ENCODE data around the gene COL28A1. TPM values are rescaled to one million over a fixed set of nuclear protein-coding genes. Genes with fewer than 3 reads are reported as not detected.

The COL28A1 gene
- total RNA-seq, 1 donor from 2014 or later, result 0.16 TPM

- Mint-ChIP-seq H3K4me1 (peaks cover 27% of the 10 kb centered on the region), H3K27ac (no peak overlapping the region), H3K4me3 (no peak overlapping the region), H3K9me3 (no peaks in the 10 kb centered on the region), H3K27me3 (no peaks in the 10 kb centered on the region), H3K36me3 (ENCODE audit: low read depth) (no peaks in the 10 kb centered on the region)
- ATAC-seq (ENCODE audit: low read depth), result no peak
- CTCF ChIA-PET, result interaction anchor here (1.4 kb wide), 1 partner anchor 221 kb away, joined by 3 read pairs; no protein-coding TSS in a partner anchor
- DNase-seq, result no peak
- no peak for TF ChIP-seq CTCF (IDR thresholded peaks at IDR 0.05)
- intact Hi-C loops (cut with micrococcal nuclease), result loop anchor here (5.0 kb wide), 2 partner anchors 72 to 142 kb away; partner anchors contain the start of gene C1GALT1
- POLR2A ChIA-PET, result no interaction called here
These were observed 211.8 kb downstream of the COL28A1 start for GRCh38 chr7:7323921-7324320.

GRCh38 chr7:7323352-7323751 lies 212.3 kb downstream of the COL28A1 start:
- intact Hi-C loops (cut with micrococcal nuclease), result loop anchor here (5.0 kb wide), 2 partner anchors 71 to 141 kb away; partner anchors contain the start of gene C1GALT1
- no peak for TF ChIP-seq CTCF (IDR thresholded peaks at IDR 0.05)
- ATAC-seq (ENCODE audit: low read depth), result no peak
- H3K36me3 Mint-ChIP-seq (ENCODE audit: low read depth), result no peaks in the 10 kb centered on the region
- peaks cover 27% of the 10 kb centered on the region for H3K4me1 Mint-ChIP-seq
- no peak overlapping the region for H3K27ac Mint-ChIP-seq
- ChIA-PET POLR2A (no interaction called here), CTCF (interaction anchor here (1.4 kb wide), 1 partner anchor 220 kb away, joined by 3 read pairs; no protein-coding TSS in a partner anchor)
- H3K4me3 Mint-ChIP-seq, result no peak overlapping the region
- H3K27me3 Mint-ChIP-seq, result no peaks in the 10 kb centered on the region
- no peak for DNase-seq
- H3K9me3 Mint-ChIP-seq, result no peaks in the 10 kb centered on the region

- CTCF ChIA-PET, result interaction anchor here (1.8 kb wide), 1 partner anchor 140 kb away, joined by 4 read pairs; no protein-coding TSS in a partner anchor
- ATAC-seq (ENCODE audit: low read depth) (peak; percentile 95), DNase-seq (peak; percentile 18)
- Mint-ChIP-seq H3K4me3 (no peak overlapping the region), H3K27me3 (no peaks in the 10 kb centered on the region), H3K9me3 (no peaks in the 10 kb centered on the region), H3K27ac (peak overlapping the region; percentile 33), H3K4me1 (peaks cover 27% of the 10 kb centered on the region), H3K36me3 (ENCODE audit: low read depth) (no peaks in the 10 kb centered on the region)
- POLR2A ChIA-PET, result no interaction called here
- no peak for TF ChIP-seq CTCF (IDR thresholded peaks at IDR 0.05)
- intact Hi-C loops (cut with micrococcal nuclease), result loop anchor here (5.0 kb wide), 2 partner anchors 69 to 139 kb away; partner anchors contain the start of gene C1GALT1
These were observed 214.0 kb downstream of the COL28A1 start for GRCh38 chr7:7321681-7322080.

- DNase-seq (no peak), ATAC-seq (ENCODE audit: low read depth) (no peak)
- ChIA-PET CTCF (no interaction called here), POLR2A (no interaction called here)
- H3K36me3 Mint-ChIP-seq (ENCODE audit: low read depth), result no peaks in the 10 kb centered on the region
- H3K4me3 Mint-ChIP-seq, result no peak overlapping the region
- peaks cover 24% of the 10 kb centered on the region for H3K4me1 Mint-ChIP-seq
- no peaks in the 10 kb centered on the region for H3K9me3 Mint-ChIP-seq
- H3K27ac Mint-ChIP-seq, result no peak overlapping the region
- H3K27me3 Mint-ChIP-seq, result peaks cover 2% of the 10 kb centered on the region
- intact Hi-C loops (cut with micrococcal nuclease), result loop anchor here (5.0 kb wide), 1 partner anchor 56 kb away; no protein-coding TSS in a partner anchor
- no peak for TF ChIP-seq CTCF (IDR thresholded peaks at IDR 0.05)
These were observed 217.1 kb downstream of the COL28A1 start for GRCh38 chr7:7318601-7319000.

- no peaks in the 10 kb centered on the region for H3K9me3 Mint-ChIP-seq
- no peak overlapping the region for H3K4me3 Mint-ChIP-seq
- peaks cover 17% of the 10 kb centered on the region for H3K4me1 Mint-ChIP-seq
- no peak overlapping the region for H3K27ac Mint-ChIP-seq
- peaks cover 2% of the 10 kb centered on the region for H3K27me3 Mint-ChIP-seq
- no peaks in the 10 kb centered on the region for H3K36me3 Mint-ChIP-seq (ENCODE audit: low read depth)
- CTCF ChIA-PET, result no interaction called here
- intact Hi-C loops (cut with micrococcal nuclease), result loop anchor here (5.0 kb wide), 1 partner anchor 56 kb away; no protein-coding TSS in a partner anchor
- no peak for TF ChIP-seq CTCF (IDR thresholded peaks at IDR 0.05)
- POLR2A ChIA-PET, result no interaction called here
- ATAC-seq (ENCODE audit: low read depth) (no peak), DNase-seq (no peak)
These were observed 217.8 kb downstream of the COL28A1 start for GRCh38 chr7:7317850-7318249.
